Measurements from ENCODE around the gene HDLBP.

The HDLBP gene

GRCh38 chr2:241183221-241183620 is 132.3 kb downstream of the HDLBP start:
- no peak overlapping the region for H3K4me3 ChIP-seq (ENCODE audit: low read length)
- no peak for DNase-seq (ENCODE audit: low read depth)
- no peak for TF ChIP-seq CTCF (conservative IDR thresholded peaks at IDR 0.05; ENCODE audit: low read depth, low read length)

GRCh38 chr2:241182531-241183133 is 132.8 kb downstream of the HDLBP start:
- H3K4me3 ChIP-seq (ENCODE audit: low read length): no peak overlapping the region
- TF ChIP-seq CTCF (conservative IDR thresholded peaks at IDR 0.05; ENCODE audit: low read depth, low read length): no peak
- DNase-seq (ENCODE audit: low read depth): no peak

- no peak for TF ChIP-seq CTCF (conservative IDR thresholded peaks at IDR 0.05; ENCODE audit: low read depth, low read length)
- H3K4me3 ChIP-seq (ENCODE audit: low read length): no peak overlapping the region
- DNase-seq (ENCODE audit: low read depth): no peak
Observed at GRCh38 chr2:241182126-241182525, 133.3 kb downstream of the HDLBP start.

GRCh38 chr2:241180495-241180894 is 135.0 kb downstream of the HDLBP start:
- no peak overlapping the region for H3K4me3 ChIP-seq (ENCODE audit: low read length)
- TF ChIP-seq CTCF (conservative IDR thresholded peaks at IDR 0.05; ENCODE audit: low read depth, low read length): no peak
- DNase-seq (ENCODE audit: low read depth): no peak

- TF ChIP-seq CTCF (conservative IDR thresholded peaks at IDR 0.05; ENCODE audit: low read depth, low read length): no peak
- no peak overlapping the region for H3K4me3 ChIP-seq (ENCODE audit: low read length)
- DNase-seq (ENCODE audit: low read depth): no peak
Observed at GRCh38 chr2:241179899-241180298, 135.6 kb downstream of the HDLBP start.

- TF ChIP-seq CTCF (conservative IDR thresholded peaks at IDR 0.05; ENCODE audit: low read depth, low read length): no peak
- H3K4me3 ChIP-seq (ENCODE audit: low read length): no peak overlapping the region
- DNase-seq (ENCODE audit: low read depth): no peak
Observed at GRCh38 chr2:241178961-241179360, 136.5 kb downstream of the HDLBP start.

- no peak for DNase-seq (ENCODE audit: low read depth)
- H3K4me3 ChIP-seq (ENCODE audit: low read length): no peak overlapping the region
- TF ChIP-seq CTCF (conservative IDR thresholded peaks at IDR 0.05; ENCODE audit: low read depth, low read length): no peak
Observed at GRCh38 chr2:241177526-241178334, 137.7 kb downstream of the HDLBP start.

All from retinal pigment epithelial cell (primary cell).